ENCODE data around the gene SCN5A.

- TF ChIP-seq CTCF (IDR thresholded peaks at IDR 0.05; ENCODE audit: poor library complexity) (no peak), EZH2 (IDR thresholded peaks at IDR 0.05; ENCODE audit: borderline replicate concordance) (no peak)
Observed at GRCh38 chr3:38653685-38654537, 4.4 kb upstream of the SCN5A start.

Data from hepatocyte (in vitro differentiated cells).